Panc1 (cell line): ENCODE measurements around the gene RING1. TPM values are rescaled to one million over a fixed set of nuclear protein-coding genes. Genes with fewer than 3 reads are reported as not detected.

ENCODE experiments used
- ATAC-seq: fragments of 200-7000 bp; cut with Tn5 transposase; 2 replicates; pipeline ENCODE4 v1.9.1; 2020; ENCODE audit warnings: mild to moderate bottlenecking, moderate library complexity
- BruUV-seq: library from RNA; stranded (reverse); fragments of 400-500 nt; replicated peaks from 2 replicates; lab custom pipeline; 2021; lab: Mats Ljungman, UMichigan
- CTCF ChIA-PET: fragments of 300-600 bp; sonication (Branson Sonifier 250); formaldehyde crosslinking; loops from one replicate; lab custom pipeline; 2022; ENCODE audit warnings: antibody characterized with exemption; lab: Charles Lee
- POLR2A ChIA-PET: fragments of 300-600 bp; sonication (Branson Sonifier 250); formaldehyde crosslinking; loops from one replicate; lab custom pipeline; 2022; ENCODE audit warnings: antibody characterized with exemption; lab: Charles Lee
- DNase-seq: peaks from one replicate; pipeline ENCODE4 v3.0.0-alpha.2; 2010; ENCODE audit warnings: low read depth, low spot score
- H3K27ac ChIP-seq: 2 replicates; pipeline ENCODE4 v1.5.1; 2011; ENCODE audit warnings: mild to moderate bottlenecking, low read length, inconsistent platforms
- H3K27me3 ChIP-seq: fragments of 200-500 bp; sonication (Bioruptor generic); 2 replicates; pipeline ENCODE4 v1.6.0; 2014; ENCODE audit warnings: low read length, inconsistent platforms; ENCODE audit not compliant: control insufficient read depth, insufficient read depth
- H3K36me3 ChIP-seq: fragments of 200-500 bp; sonication (Bioruptor generic); 2 replicates; pipeline ENCODE4 v1.5.1; 2014; ENCODE audit warnings: inconsistent platforms, mild to moderate bottlenecking, low read length, moderate library complexity; ENCODE audit not compliant: control insufficient read depth, insufficient read depth
- H3K4me1 ChIP-seq: 2 replicates; pipeline ENCODE4 v1.5.1; 2011; ENCODE audit warnings: inconsistent platforms, mild to moderate bottlenecking, low read length, moderate library complexity; ENCODE audit not compliant: control insufficient read depth, insufficient read depth
- H3K4me3 ChIP-seq, 2 experiments: 2 replicates each; pipeline ENCODE4 v1.5.1; 2011 to 2012; ENCODE audit warnings: low read depth in 2 of 2, low read length in 2 of 2, mild to moderate bottlenecking in 2 of 2, inconsistent platforms in 1 of 2, moderate library complexity in 1 of 2
- H3K9me3 ChIP-seq: fragments of 200-500 bp; sonication (Bioruptor generic); 2 replicates; pipeline ENCODE4 v1.5.1; 2014; ENCODE audit warnings: low read depth, mild to moderate bottlenecking, inconsistent platforms, low read length, moderate library complexity; ENCODE audit not compliant: control insufficient read depth, insufficient read depth
- CTCF ChIP-seq: fragments of 450-650 bp; IDR thresholded peaks from 2 replicates; pipeline ENCODE4 v1.5.1; 2017; ENCODE audit warnings: mild to moderate bottlenecking
- POLR2AphosphoS5 ChIP-seq: IDR thresholded peaks from 2 replicates; pipeline ENCODE4 v1.6.1; 2012; ENCODE audit warnings: mild to moderate bottlenecking, low read depth, low read length, moderate library complexity
- REST ChIP-seq, 2 experiments: IDR thresholded peaks; 2 replicates each; pipeline ENCODE4 v1.6.1; 2011 to 2012; ENCODE audit warnings: low read depth in 2 of 2, control low read depth in 1 of 2, low read length in 1 of 2, mild to moderate bottlenecking in 1 of 2, moderate library complexity in 1 of 2; ENCODE audit not compliant: insufficient read depth in 1 of 2
- SIN3A ChIP-seq: IDR thresholded peaks from 2 replicates; pipeline ENCODE4 v1.6.1; 2012; ENCODE audit warnings: low read depth, mild to moderate bottlenecking, low read length, moderate library complexity, borderline replicate concordance; ENCODE audit not compliant: insufficient read depth
- TCF7L2 ChIP-seq: IDR thresholded peaks from 2 replicates; pipeline ENCODE4 v1.6.1; 2011; ENCODE audit warnings: mild to moderate bottlenecking, low read depth, low read length, inconsistent platforms
- in situ Hi-C: cut with HindIII; loops from 2 replicates; pipeline ENCODE4 v1.10.0; 2016; ENCODE audit warnings: low sequenced_read_pairs, low pct_unique_long_range_greater_than_20kb
- intact Hi-C: fragments of 100-400 bp; cut with micrococcal nuclease; formaldehyde crosslinking; loops from one replicate; pipeline ENCODE4 v1.10.0; 2022; ENCODE audit not compliant: unreplicated experiment
- total RNA-seq: library from RNA; stranded (reverse); gene quantifications from one replicate; pipeline ENCODE4 v1.2.1, GENCODE V29; 2021; ENCODE audit not compliant: unreplicated experiment

The RING1 gene
- total RNA-seq, 1 experiment from 2014 or later = 33.7 TPM

GRCh38 chr6:33212857-33213165, 4.5 kb downstream of the RING1 start:
- in situ Hi-C loops = no loop called here
- DNase-seq = no peak
- CTCF ChIA-PET = no interaction called here

GRCh38 chr6:33213166-33213988, 5.1 kb downstream of the RING1 start:
- ATAC-seq = peak; percentile 47
- DNase-seq = no peak
- Histone ChIP-seq H3K4me3 (peak overlapping the region; percentile 51 to 57), H3K27me3 (no peaks in the 10 kb centered on the region), H3K9me3 (no peaks in the 10 kb centered on the region), H3K4me1 (peaks cover 14% of the 10 kb centered on the region), H3K36me3 (no peaks in the 10 kb centered on the region), H3K27ac (peak overlapping the region; percentile 77)
- ChIA-PET CTCF (no interaction called here), POLR2A (no interaction called here)
- in situ Hi-C loops (no loop called here), intact Hi-C loops (no loop called here)
- BruUV-seq = no TSS peak
- no peak for TF ChIP-seq TCF7L2
- TF ChIP-seq SIN3A = peak; percentile 20; the same call in 1 of the 2 replicates
- peak; percentile 59 for TF ChIP-seq POLR2AphosphoS5
- no peak for TF ChIP-seq CTCF

More at GRCh38 chr6:33212857-33213165, 4.5 kb downstream of the RING1 start:
- peak overlapping the region; percentile 51 to 57 for H3K4me3 ChIP-seq
- peaks cover 14% of the 10 kb centered on the region for H3K4me1 ChIP-seq
- H3K36me3 ChIP-seq = no peaks in the 10 kb centered on the region; the same call in 1 of the 2 replicates
- no peaks in the 10 kb centered on the region for H3K27me3 ChIP-seq
- TF ChIP-seq TCF7L2 (no peak), CTCF (no peak), REST (IDR thresholded peaks at IDR 0.05; ENCODE audit: insufficient read depth in 1 of 2, low read depth in 2 of 2, low read length in 1 of 2) (no peak), SIN3A (no peak), POLR2AphosphoS5 (no peak; the same call in 1 of the 2 replicates)
- BruUV-seq = no TSS peak
- ATAC-seq = no peak
- intact Hi-C loops = no loop called here
- H3K9me3 ChIP-seq = no peaks in the 10 kb centered on the region
- peak overlapping the region; percentile 77 for H3K27ac ChIP-seq
- POLR2A ChIA-PET = interaction anchor here (0.5 kb wide), 1 partner anchor 176 kb away, joined by 4 read pairs; no protein-coding TSS in a partner anchor
